Skin epidermis (tissue), 12 donors: Measurements from ENCODE around the gene DCUN1D1.
"Not testable (repeated sequence)": the region's sequence is repeated elsewhere in the genome, so short reads cannot be mapped to it uniquely, and the experiment has no call there.

ENCODE experiments used
- H3K27ac ChIP-seq, 21 experiments: fragments of 200-600 bp; sonication (generic) in 11 of 21; one replicate each; pipeline ENCODE4 v1.5.0; 2020; ENCODE audit warnings: mild to moderate bottlenecking in 3 of 21, inconsistent platforms in 2 of 21, moderate library complexity in 2 of 21
- H3K4me3 ChIP-seq, 7 experiments: fragments of 200-600 bp; sonication (generic) in 2 of 7; one replicate each; pipeline ENCODE4 v1.5.0; 2020; ENCODE audit warnings: inconsistent platforms in 2 of 7, mild to moderate bottlenecking in 2 of 7, moderate library complexity in 1 of 7

Gene DCUN1D1

DNA sequence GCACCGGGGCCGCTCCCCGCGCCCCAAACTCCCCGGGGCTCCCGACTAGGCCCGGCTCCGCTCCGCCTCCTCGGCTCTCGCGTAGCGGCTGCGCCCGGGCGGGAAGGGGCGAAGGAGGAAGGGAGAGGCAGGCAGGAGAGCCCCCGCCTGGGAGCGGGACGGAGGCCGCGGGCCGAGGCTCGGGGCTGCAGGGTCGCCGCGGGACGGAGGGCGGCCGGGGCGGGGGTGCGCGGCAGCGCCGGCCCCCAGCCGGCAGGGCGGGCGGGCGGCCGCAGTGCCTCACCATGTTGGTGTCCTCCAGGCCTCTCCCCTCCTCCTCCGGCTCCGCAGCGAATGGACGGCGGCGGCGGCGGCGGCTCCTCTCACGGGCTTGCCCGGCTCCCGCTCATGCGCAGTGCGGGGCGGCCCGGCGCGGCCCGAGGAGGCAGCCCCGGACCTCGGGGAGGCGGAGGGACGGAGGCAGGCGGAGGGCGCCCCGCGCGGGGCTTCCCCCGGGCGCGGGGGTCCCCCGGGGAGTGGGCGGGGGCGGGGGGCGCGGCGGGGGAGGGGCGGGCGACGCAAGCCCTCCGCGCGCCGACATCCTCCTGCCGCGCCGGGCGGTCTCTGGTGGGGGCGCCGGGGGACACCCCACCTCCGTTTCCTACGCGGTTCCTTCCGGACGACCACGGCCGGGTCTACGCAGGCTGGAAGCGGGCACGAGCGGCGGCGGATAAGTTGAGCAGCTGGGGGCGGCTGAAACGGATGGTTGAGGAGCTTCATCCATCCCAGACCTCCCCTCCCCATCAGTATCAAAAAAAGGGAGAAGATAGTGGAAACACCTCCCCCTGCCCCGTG lies at the start of gene DCUN1D1:
Gene DCUN1D1, minus strand, starts transcription at position 335 of the 834 bp plus-strand sequence. Its CDS starts 49 bp downstream, at position 286.
- Histone ChIP-seq H3K4me3 (peak within 1 kb of the TSS; percentile 81 to 99 (median 96)), H3K27ac (peak within 1 kb of the TSS; percentile 86 to 96 (median 93))

DNA sequence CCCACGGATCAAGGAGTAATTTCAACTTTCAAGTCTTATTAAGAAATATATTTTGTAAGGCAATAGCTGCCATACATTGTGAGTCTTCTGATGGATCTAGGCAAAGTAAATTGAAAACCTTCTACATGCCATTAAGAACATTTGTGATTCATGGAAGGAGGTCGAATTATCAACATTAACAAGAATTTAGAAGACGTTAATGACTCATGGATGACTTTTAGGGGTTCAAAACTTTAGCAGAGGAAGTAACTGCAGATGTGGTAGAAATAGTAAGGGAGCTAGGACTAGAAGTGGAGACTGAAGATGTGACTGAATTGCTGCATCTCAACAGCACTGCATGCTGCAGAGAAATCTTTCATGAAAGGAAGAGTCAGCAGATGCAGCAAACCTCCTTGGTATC lies 48.1 kb upstream of the DCUN1D1 start:
- no peak overlapping the region for H3K4me3 ChIP-seq
- no peak overlapping the region for H3K27ac ChIP-seq

DNA sequence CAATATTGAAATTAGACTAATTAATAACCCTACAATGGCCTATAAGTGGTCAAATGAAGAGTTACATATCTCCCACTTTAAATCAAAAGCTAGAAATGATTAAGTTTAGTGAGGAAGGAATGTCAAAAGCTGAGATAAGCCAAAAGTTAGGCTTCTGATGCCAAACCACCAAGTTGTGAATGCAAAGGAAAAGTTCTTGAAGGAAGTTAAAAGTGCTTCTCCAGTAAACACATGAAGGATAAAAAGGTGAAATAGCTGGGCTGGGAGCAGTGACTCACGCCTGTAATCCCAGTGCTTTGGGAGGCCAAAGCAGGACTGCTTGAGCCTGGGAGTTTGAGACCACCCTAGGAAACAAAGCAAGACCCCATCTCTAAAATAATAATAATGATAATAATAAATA lies 46.9 kb upstream of the DCUN1D1 start:
- H3K27ac ChIP-seq = no peak overlapping the region
- no peak overlapping the region for H3K4me3 ChIP-seq

DNA sequence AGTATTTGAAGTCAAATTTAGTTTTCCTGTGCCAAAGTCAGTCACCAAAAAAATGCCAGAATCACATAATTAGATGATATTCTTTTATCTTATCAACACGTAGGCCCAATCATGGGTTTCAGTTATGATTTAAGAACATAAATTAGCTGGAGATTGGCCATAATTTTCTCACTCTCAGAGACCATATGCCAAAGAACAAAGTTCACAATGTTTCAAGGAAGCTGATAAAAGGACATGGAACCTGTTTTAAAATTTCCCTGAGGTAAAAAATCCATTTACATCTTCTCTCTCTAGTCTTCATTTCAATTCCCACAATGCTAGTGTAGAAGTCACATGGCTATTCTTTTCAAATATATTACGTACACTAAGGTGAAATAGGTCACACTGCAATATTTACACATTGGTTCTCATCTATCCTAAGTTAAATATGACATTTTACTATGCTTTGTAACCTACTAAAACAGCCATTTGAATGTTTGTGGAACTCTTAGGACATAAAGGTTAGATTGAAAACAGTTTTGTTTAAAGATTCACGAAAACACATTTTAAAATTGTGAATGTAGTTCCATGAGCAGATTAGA lies 42.7 kb upstream of the DCUN1D1 start:
- Histone ChIP-seq H3K4me3 (no peak overlapping the region), H3K27ac (no peak overlapping the region)

DNA sequence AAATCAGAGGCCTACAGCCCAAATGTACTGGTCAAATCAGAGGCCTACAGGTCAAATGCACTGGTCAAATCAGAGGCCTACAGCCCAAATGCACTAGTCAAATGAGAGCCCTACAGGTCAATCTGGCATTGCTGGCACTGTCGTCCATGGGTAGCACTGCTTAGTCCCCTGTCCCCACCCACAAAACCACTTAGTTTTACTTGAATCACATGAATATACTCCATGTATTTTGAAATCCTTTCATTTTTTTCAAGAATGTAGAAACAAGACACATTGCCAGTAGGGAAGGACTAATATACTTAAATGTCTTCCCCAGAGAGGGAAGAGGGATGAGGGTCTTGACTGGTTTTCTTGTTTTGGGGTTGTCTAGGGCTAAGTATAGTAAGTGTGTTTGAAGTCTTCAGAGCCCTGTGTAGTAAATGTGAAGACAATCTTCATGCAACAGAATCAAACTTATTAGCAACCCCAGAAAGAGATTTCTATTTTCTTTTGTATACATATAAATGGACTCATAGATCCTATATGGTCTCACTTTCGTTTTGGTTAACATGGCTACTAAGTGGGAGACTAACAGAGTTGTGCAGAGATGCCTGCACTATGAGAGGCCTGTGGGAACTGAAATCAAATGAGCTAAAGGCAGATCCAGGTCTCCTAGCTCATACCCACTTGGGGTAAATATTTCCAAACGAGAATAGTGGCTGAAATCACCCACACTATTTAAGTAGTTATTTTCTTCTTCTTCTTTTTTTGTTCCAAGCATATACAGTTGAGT lies 38.3 kb upstream of the DCUN1D1 start:
- Histone ChIP-seq H3K27ac (no peak overlapping the region), H3K4me3 (no peak overlapping the region)

DNA sequence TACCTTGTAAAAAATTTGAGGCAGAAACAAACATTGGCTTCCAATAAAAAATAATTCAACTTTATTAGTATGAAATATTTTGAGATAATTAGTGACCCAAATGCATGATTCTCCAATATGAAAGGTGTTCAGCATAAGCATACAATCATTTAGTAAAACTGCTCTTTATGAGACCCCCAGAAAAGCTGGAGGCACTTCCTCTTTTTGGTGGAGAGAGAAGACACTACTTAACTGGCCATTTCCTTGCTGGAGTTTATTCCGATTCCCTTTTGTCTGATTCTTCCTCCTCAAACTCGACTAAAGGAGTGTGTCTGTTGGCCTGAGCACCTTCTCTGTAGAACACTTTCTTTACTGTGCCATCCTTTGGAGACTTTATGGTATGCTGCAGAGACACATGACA lies 34.8 kb upstream of the DCUN1D1 start:
- no peak overlapping the region for H3K27ac ChIP-seq
- H3K4me3 ChIP-seq = no peak overlapping the region

DNA sequence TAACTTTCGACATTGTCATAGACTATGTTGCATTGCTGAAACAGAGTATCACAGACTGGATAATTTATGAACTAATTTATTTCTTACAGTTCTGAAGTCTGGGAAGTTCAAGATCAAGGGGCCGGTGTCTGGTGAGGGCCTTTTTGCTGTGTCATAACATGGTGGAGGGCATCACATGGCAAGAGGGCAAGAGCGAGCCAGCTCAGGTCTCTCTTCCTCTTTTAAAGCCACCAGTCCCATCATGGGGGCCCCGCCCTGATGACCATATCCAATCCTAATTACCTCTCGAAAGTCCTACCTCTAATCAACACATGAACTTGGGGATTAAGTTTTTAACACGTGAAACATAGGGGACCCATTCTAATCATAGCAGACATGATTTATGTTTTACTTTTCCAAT lies 33.5 kb upstream of the DCUN1D1 start:
- Histone ChIP-seq H3K27ac (no peak overlapping the region), H3K4me3 (no peak overlapping the region)

DNA sequence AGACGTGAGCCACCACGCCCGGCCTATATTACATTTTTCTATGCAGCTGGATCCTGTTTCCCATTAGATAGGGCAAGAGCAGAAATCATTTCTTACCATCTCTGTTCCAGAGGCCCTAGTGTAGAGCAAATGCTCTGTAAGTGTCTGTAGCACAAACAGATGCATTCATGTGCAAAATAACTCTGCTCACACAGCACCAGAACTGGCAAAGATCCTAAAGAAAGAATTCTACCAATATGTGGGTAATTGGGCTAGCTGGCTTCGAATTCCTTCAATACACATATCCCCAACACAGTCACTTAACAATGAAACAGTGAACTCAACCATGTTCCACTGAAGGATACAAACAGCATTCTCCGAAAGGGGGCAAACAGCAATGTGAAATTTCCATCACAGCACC lies 32.7 kb upstream of the DCUN1D1 start:
- no peak overlapping the region for H3K4me3 ChIP-seq

DNA sequence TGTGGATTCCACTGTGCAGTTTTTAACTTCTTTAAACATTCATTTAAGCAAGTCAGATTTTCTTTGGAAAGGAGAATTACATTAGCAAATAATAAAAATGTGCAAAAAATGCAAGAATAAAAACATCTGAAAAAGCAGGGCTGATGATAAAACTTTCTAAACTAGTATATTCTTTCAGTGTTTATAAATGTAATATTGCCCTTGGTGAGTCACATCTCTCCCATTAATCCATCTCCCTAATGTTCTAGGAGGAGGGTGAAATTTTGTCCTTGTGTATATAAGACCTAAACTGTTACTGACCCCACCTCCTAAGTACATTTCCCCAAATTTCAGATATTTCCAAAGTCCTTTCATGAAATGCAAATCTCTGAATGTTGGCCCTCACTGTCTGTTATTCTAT lies 28.5 kb upstream of the DCUN1D1 start:
- Histone ChIP-seq H3K4me3 (no peak overlapping the region), H3K27ac (no peak overlapping the region)

More for the DNA sequence above, 32.7 kb upstream of the DCUN1D1 start:
- H3K27ac ChIP-seq = no peak overlapping the region

DNA sequence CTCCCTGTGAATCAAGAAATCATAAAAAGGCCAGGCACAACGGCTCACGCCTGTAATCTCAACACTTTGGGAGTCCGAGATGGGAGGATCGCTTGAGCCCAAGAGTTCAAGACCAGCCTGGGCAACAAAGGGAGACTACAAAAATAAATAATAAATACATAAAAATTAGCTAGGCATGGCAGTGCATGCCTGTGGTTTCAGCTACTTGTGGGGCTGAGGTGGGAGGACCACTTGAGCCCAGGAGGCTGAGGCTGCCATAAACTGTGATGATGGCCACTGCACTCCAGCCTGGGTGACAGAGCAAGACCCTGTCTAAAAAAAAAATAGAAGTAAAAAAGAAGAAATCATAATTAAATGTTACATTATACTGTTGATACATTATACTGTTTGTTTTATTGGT lies 28.0 kb upstream of the DCUN1D1 start:
- Histone ChIP-seq H3K27ac (no peak overlapping the region), H3K4me3 (no peak overlapping the region)

DNA sequence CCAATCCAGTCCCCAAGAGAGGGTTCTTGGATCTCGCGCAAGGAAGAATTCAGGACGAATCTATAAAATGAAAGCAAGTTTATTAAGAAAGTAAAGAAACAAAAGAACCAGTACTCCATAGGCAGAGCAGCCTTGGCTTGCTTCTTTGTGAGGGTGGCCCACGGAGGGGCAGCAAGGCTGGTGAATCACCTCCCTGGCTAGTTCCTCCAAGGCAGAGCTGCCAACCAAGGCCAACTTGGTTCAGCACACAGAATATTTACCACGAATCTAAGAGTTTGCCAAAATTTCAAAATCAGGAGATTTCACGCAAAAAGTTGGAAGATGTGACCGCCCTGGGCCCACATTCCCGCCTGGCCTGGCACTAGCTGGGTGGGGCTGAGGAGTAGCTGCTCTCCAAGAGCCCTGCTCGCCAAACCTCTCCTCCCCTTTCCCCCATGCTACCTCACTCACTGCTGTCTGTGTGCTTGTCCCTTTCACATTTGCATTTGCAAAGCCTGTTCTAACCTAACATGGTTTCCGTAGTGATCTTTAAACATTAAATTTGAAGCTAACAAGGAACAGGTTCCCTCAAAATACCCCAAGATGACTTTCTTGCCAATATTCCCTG lies 26.2 kb upstream of the DCUN1D1 start:
- no peak overlapping the region for H3K4me3 ChIP-seq
- H3K27ac ChIP-seq = no peak overlapping the region

DNA sequence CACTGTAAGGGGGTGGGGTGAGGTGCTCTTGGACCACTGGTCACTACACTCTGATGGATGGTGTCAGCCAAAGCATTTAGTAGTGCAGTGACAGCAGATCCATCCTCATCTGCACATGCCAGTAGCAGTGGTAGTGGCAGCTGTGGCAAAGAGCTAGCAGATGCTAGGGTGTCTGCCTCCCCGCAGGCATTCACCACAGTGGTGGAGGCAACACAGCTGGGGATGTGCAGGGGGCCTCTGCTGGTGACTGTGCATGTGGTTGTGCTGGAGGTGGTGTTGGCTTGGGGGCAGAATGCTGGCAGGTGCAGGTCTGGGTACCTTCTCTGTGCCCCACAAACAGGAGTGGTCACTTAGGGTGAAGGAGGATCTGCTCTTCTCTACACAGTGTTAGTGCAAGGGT lies 19.4 kb upstream of the DCUN1D1 start:
- H3K27ac ChIP-seq = no peak overlapping the region

DNA sequence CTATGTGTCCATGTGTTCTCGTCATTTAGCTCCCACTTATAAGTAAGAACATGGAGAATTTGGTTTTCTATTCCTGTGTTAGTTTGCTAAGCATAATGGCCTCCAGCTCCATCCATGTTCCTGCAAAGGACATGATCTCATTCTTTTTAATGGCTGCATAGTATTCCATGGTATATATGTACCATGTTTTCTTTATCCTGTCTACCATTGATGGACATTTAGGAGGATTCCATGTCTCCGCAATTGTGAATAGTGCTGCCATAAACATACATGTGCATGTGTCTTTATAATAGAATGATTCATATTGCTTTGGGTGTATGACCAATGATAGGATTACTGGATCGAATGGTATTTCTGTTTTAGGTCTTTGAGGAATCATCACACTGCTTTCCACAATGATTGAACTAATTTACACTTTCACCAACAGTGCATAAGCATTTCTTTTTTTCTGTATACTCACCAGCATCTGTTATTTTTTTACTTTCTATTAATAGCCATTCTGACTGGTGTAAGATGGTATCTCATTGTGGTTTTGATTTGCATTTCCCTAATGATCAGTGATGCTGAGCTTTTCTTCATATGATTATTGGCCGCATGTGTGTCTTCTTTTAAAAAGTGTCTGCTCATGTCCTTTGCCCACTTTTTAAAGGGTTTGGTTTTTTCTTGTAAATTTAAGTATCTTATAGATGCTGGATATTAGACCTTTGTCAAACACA lies 13.3 kb upstream of the DCUN1D1 start:
- not testable (repeated sequence) for H3K4me3 ChIP-seq, H3K27ac ChIP-seq

More for the DNA sequence above, 19.4 kb upstream of the DCUN1D1 start:
- no peak overlapping the region for H3K4me3 ChIP-seq

DNA sequence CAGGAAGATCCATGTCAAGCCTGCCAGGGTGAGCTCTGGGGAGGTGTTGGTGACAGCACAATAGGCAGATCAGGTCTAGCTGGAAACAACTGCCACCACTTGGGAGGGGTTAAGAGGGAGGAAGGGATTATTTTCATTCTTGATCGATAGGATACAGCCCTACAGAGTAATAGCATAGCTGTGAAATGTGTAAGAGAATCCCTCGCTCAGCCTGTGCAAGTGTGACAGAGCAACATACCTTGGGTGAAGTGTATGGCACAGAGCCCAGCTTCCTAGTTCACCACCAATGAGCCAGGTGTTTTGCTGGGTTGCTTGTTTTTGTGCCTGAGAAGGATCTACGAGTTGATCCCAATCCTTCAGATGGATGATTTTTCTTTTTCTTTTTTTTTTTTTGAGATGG lies 9.2 kb upstream of the DCUN1D1 start:
- H3K4me3 ChIP-seq = no peak overlapping the region
- H3K27ac ChIP-seq = no peak overlapping the region

DNA sequence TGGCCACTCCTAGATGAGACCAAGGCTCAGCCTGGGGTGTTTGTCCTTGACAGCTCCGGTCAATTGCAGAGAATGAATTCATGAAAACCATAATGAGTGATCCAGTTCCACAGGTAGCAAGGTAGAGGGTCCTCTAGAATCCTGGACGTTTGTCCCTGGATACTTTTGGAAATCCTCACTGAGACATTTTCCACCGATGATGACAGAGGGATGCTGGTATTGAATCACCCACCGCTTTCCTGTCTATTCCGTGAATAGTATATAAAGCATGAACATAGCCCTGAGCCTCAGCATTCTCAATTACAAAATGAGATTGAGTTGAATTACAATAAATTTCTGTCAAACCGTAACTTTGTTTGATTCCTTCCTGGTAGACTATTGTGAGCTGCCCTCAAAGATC lies 5.7 kb upstream of the DCUN1D1 start:
- no peak overlapping the region for H3K27ac ChIP-seq
- no peak overlapping the region for H3K4me3 ChIP-seq

DNA sequence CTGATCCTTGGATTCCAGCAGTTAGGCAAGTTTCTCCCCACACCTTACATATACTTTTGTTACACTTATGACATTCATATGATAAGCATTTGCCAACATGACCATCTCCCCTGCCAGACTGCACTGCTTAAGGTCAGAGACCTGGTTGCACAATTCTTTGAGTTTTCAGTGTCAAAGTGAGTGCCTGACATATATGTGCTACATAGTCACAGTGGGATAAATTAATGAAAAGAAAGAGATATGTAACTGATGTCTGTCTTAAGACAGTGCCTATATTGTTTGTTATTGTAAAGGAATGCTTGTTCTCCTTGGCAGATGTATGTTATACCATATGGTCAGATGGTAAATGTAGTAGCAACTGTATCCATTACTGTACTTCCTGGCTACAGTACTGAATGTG lies 3.5 kb upstream of the DCUN1D1 start:
- Histone ChIP-seq H3K4me3 (no peak overlapping the region), H3K27ac (no peak overlapping the region)

DNA sequence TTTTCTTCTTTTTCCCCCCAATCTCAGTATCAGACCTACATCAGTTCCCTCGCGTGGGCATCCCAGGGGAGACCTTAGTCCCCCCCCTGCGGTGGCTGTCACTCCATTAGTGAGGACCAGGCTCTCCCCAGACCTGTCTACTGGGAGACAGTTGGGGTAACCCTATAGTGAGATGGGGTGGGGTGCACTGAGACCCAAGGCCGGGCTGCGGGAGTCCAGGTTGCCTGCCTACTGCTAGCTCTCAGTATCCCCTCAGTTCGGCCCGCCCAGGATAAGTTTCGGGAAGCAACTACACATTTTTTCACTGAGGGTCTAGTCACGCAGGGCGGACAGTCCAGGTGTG lies 671 bp upstream of the DCUN1D1 start:
- Histone ChIP-seq H3K4me3 (peak overlapping the region; percentile 81 to 99 (median 96)), H3K27ac (peak overlapping the region; percentile 53 to 96 (median 87))

DNA sequence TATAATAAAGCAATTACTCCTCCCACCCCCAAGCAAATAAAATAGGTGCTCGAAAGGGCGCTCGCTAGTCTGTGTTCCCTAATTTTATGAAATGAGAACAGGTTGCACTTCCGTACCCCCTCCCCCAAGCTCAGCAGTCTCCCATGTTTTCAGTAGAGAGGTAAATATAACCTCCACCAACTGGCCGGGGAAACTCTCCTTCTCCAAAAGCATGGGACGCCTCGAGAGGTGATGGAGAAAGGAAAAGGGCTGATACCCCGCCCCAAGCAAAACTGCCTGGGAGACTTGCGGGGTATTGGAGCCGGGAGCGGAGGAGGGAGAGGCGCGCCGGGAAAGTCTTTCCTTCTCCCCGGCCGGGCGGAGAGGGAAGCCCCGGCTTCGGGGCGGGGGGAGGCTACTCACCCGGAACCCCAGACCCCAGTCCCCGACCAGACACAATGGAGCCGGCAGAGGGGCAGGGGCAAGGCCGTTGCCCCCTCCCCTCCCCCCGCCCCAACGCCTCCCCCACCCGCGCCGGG lies 605 bp downstream of the DCUN1D1 start:
- H3K4me3 ChIP-seq = peak overlapping the region; percentile 81 to 99 (median 96)
- peak overlapping the region; percentile 86 to 96 (median 93) for H3K27ac ChIP-seq

DNA sequence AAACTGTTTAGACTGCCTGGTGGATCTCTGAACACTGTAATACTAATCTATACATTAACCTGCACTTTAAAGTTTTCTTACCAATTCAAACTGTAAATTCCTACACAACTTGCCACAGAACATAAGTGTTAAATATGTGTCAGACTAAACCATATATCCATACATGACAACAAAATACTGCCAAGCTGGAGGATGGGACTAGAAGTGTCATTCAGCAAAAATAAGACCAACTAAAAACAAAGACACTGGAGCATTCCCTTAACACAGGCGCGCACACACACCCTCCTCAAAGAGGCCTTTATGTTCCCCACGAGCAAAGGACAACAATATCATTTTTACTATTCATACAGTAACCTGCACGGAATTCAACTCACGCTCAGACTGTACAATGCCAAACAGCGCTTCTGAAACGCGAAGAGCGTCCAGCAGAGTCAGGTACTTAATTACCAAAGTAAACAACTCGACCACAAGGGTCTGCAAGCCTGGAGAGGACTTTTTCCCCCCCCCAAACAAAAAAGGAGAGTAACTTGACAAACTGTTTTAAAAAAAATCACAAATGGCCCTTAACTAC lies 1.1 kb downstream of the DCUN1D1 start:
- H3K4me3 ChIP-seq = peak overlapping the region; percentile 81 to 99 (median 96)
- peak overlapping the region in 15 of 21 experiments; percentile 87 to 96 (median 94) for H3K27ac ChIP-seq
